ENCODE data around the gene PREB. TPM values are rescaled to one million over a fixed set of nuclear protein-coding genes. Genes with fewer than 3 reads are reported as not detected.

PREB gene
- total RNA-seq, 2 experiments from 2014 or later: 96.8 to 113 TPM

DNA sequence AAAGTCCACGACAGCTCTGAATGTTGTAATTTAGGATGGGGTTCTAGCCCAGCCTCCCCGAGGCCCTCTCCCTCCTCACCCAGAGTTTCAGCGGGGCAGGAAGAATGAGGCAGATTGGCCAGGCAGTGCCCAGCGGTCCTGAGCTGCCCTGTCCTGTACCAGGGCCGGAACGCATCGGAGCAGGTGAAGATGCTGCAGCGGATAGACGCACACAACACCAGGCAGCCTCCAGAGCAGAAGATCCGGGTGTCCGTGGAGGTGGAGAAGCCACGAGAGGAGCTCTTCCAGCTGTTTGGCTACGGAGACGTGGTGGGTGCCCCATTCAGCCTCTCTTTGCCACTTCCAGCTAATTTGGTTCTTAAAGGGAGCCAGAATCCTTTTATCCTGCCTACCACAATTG lies 37.1 kb downstream of the PREB start:
- no peak for TF ChIP-seq EZH2phosphoT487 (IDR thresholded peaks at IDR 0.05; ENCODE audit: borderline replicate concordance, low read depth, low read length)
- TF ChIP-seq, protein P1, sequence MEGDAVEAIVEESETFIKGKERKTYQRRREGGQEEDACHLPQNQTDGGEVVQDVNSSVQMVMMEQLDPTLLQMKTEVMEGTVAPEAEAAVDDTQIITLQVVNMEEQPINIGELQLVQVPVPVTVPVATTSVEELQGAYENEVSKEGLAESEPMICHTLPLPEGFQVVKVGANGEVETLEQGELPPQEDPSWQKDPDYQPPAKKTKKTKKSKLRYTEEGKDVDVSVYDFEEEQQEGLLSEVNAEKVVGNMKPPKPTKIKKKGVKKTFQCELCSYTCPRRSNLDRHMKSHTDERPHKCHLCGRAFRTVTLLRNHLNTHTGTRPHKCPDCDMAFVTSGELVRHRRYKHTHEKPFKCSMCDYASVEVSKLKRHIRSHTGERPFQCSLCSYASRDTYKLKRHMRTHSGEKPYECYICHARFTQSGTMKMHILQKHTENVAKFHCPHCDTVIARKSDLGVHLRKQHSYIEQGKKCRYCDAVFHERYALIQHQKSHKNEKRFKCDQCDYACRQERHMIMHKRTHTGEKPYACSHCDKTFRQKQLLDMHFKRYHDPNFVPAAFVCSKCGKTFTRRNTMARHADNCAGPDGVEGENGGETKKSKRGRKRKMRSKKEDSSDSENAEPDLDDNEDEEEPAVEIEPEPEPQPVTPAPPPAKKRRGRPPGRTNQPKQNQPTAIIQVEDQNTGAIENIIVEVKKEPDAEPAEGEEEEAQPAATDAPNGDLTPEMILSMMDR (conservative IDR thresholded peaks at IDR 0.05; ENCODE audit: low read length): no peak
- DNase-seq (ENCODE audit: low spot score): no peak
- POLR2A ChIA-PET: interaction anchor here (0.9 to 2.0 kb wide), 2 partner anchors 9 to 10 kb away, joined by 4 to 8 read pairs; partner anchors contain the start of gene KHK
- no peak overlapping the region for H3K4me2 ChIP-seq (ENCODE audit: low read length)
- no peaks in the 10 kb centered on the region for H4K20me1 ChIP-seq (ENCODE audit: insufficient read depth, low read length)
- CTCF ChIA-PET (ENCODE audit: unreplicated experiment): interaction anchor here (1.4 kb wide), 1 partner anchor 205 kb away, joined by 3 read pairs; no protein-coding TSS in a partner anchor
- H3K79me2 ChIP-seq (ENCODE audit: insufficient read depth, low read depth, low read length): no peaks in the 10 kb centered on the region
- H3K9me3 ChIP-seq (ENCODE audit: low read length): no peaks in the 10 kb centered on the region
- no peaks in the 10 kb centered on the region for H3K9me2 ChIP-seq (ENCODE audit: insufficient read depth, low read length)
- no peak overlapping the region for H2AFZ ChIP-seq (ENCODE audit: low read length)
- intact Hi-C loops (cut with micrococcal nuclease; ENCODE audit: unreplicated experiment): no loop called here
- H3K4me1 ChIP-seq (ENCODE audit: insufficient read depth, low read length, poor library complexity, severe bottlenecking): peaks cover 14% of the 10 kb centered on the region
- H3K27ac ChIP-seq (ENCODE audit: low read depth, low read length, poor library complexity, severe bottlenecking): no peak overlapping the region
- no peaks in the 10 kb centered on the region for H3K36me3 ChIP-seq (ENCODE audit: insufficient read depth, low read length)
- no TSS peak for BruUV-seq (replicated peaks)
- H3K4me3 ChIP-seq (ENCODE audit: low read depth, low read length, poor library complexity, severe bottlenecking): no peak overlapping the region

DNA sequence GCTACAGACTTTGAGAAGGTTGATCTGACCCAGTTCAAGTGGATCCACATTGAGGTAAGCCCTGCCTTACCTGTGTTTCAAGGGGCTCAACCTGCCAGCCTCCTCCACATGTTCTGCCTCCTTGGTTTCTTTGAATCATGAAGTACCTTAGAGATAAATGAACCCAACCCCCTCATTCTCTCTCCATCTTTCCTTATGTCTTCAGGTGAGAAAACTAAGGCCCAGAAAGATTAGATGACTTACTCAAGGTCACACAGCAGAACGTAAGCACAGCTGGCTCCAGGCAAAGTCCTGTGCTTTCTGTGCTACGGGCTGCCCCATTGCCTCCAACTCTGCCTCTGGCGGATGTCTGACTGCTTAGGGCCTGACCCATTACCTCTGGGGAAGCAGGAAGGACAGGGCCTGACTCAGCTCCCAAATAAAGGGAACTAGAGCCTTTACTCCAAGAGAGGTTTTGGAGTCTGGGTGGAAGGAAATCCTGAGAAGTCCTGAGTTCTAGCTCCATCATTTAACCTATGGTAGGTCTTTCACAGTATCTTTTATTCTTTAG lies 37.6 kb downstream of the PREB start:
- POLR2A ChIA-PET: interaction anchor here (0.6 to 2.0 kb wide), 4 partner anchors 9 to 35 kb away, joined by 3 to 8 read pairs (median 4); partner anchors contain the start of gene KHK

More for the DNA sequence above, 37.6 kb downstream of the PREB start:
- Histone ChIP-seq H3K9me3 (ENCODE audit: low read length) (no peaks in the 10 kb centered on the region), H3K9me2 (ENCODE audit: insufficient read depth, low read length) (no peaks in the 10 kb centered on the region), H3K4me2 (ENCODE audit: low read length) (peak overlapping the region; percentile 78), H3K4me3 (ENCODE audit: low read depth, low read length, poor library complexity, severe bottlenecking) (peak overlapping the region; percentile 54), H2AFZ (ENCODE audit: low read length) (peak overlapping the region; percentile 93; the same call in 1 of the 2 replicates), H3K27ac (ENCODE audit: low read depth, low read length, poor library complexity, severe bottlenecking) (no peak overlapping the region), H3K4me1 (ENCODE audit: insufficient read depth, low read length, poor library complexity, severe bottlenecking) (peaks cover 14% of the 10 kb centered on the region), H3K36me3 (ENCODE audit: insufficient read depth, low read length) (no peaks in the 10 kb centered on the region), H4K20me1 (ENCODE audit: insufficient read depth, low read length) (no peaks in the 10 kb centered on the region), H3K79me2 (ENCODE audit: insufficient read depth, low read depth, low read length) (no peaks in the 10 kb centered on the region)
- DNase-seq (ENCODE audit: low spot score): no peak
- TF ChIP-seq EZH2phosphoT487 (IDR thresholded peaks at IDR 0.05; ENCODE audit: borderline replicate concordance, low read depth, low read length): no peak
- TF ChIP-seq, protein P1 (conservative IDR thresholded peaks at IDR 0.05; ENCODE audit: low read length): no peak
- BruUV-seq (replicated peaks): no TSS peak
- intact Hi-C loops (cut with micrococcal nuclease; ENCODE audit: unreplicated experiment): no loop called here
- CTCF ChIA-PET (ENCODE audit: unreplicated experiment): interaction anchor here (1.3 to 1.4 kb wide), 2 partner anchors 37 to 206 kb away, joined by 3 to 5 read pairs; no protein-coding TSS in a partner anchor
